GM12801 (cell line): ENCODE data around the gene PRKG1.

Source experiments
- TF ChIP-seq, protein P1 (sequence below): IDR thresholded peaks from one replicate; pipeline ENCODE4 v1.5.1; 2011; ENCODE audit warnings: control low read depth; ENCODE audit not compliant: insufficient read length; ENCODE audit errors: extremely low read depth

PRKG1 gene

DNA sequence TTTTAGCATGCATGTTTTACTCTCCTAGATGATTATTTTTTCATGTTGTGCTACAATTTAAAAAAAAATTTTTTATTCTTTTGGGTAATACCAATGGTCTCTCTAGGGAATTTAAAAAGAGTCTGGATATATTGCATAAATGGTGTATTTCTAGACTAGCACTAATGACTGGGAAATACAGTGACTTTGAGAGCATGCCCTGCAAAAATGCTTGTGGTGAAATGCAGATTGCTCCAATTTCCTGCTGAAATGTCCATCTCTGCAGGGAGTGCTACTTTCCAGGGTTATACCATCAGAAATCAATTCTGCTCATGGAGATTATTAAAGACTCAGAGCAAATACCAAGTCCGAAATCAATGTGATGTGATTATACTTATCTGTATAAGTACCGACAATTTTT lies 186.1 kb downstream of the PRKG1 start:
- TF ChIP-seq, protein P1, sequence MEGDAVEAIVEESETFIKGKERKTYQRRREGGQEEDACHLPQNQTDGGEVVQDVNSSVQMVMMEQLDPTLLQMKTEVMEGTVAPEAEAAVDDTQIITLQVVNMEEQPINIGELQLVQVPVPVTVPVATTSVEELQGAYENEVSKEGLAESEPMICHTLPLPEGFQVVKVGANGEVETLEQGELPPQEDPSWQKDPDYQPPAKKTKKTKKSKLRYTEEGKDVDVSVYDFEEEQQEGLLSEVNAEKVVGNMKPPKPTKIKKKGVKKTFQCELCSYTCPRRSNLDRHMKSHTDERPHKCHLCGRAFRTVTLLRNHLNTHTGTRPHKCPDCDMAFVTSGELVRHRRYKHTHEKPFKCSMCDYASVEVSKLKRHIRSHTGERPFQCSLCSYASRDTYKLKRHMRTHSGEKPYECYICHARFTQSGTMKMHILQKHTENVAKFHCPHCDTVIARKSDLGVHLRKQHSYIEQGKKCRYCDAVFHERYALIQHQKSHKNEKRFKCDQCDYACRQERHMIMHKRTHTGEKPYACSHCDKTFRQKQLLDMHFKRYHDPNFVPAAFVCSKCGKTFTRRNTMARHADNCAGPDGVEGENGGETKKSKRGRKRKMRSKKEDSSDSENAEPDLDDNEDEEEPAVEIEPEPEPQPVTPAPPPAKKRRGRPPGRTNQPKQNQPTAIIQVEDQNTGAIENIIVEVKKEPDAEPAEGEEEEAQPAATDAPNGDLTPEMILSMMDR, result no peak

DNA sequence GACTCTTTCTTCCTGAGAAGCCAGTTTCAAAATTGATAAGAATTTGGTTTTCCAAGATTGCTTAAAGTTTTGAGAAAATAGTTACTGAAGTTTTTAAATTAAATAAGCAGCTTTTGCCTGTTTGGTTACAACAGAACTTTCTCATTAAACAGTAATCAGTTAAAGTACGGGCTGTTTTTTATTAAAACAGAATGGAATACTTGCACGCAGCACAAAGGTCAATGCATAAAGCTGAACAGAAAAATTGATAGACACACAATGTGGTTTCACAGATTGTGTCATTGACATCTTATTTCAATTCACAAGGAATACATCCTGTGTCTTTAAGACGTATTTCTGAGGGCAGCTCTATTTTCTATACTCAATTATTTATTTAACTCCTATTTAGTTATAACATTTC lies 192.2 kb downstream of the PRKG1 start:
- TF ChIP-seq, protein P1, result no peak

GRCh38 chr10:51269821-51270220 lies 195.5 kb downstream of the PRKG1 start:
- TF ChIP-seq, protein P1, result no peak

DNA sequence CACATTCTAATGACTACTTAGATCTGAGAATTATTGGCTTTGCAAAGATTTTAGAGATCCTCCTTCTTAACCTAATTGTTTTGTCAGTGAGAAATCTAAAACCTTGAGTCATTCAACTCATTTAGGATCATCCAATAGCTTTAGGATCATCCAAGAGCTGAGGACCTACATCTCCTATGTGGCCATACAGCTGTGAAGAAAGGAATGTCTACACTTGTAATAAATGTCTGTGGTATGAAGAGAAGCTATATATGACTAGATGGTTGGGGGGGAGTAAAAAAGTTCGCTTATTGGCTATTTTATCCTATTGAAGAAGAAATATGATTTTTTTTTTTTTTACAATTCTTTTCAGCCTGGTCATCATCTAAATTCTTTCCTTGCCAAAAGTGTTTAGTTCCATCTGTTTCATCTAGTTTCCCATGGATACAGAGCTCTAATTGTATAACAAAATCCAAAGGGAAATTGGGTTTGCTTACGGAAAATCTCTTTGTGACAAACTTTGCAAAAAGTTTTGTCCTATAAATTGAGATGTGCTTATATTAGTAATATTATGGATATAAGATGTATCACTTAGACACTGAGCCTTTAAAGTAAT lies 196.7 kb downstream of the PRKG1 start:
- TF ChIP-seq, protein P1, result no peak

DNA sequence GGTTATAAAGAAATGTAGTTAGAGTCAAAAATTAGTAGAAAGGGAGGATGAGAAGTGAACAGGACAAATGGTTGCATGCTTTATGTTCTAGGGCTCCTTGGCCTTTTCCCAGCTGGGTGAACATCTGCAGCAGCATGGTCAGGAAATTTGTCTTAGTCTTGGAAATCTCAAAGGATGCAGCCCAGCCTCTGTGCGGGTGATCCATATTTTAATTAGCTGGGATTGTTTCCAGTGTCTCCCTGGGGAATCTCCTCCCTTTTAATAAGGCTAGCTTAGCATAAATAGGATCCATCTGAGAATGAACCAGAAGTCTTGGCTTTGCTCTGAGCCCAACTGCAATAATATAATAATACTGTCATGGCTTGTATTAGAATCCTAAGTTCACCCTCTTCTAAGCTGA lies 198.3 kb downstream of the PRKG1 start:
- TF ChIP-seq, protein P1, result no peak

- TF ChIP-seq, protein P1, result no peak
Observed at GRCh38 chr10:51273574-51273973, 199.3 kb downstream of the PRKG1 start.

DNA sequence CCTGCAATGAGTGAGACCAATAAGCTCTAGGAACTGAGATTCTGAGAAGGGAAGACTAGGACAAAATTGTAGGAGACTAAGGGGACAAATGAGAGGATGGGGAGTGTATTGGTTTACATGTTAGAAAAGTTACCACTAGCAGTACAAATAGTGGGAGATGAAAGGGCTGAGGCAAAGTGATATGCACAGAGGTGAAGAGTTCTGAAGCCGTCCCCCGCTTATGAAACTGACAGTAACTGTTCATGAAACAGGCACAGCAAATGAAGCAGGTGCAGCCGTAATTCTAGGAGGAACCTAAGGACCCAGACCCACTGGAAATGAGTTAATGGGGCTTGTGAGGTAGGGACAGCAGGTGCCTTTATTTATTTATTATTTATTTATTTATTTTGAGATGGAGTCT lies 211.3 kb downstream of the PRKG1 start:
- TF ChIP-seq, protein P1, result no peak
